K562 (cell line): Measurements from ENCODE around the gene ZBTB47. TPM values are rescaled to one million over a fixed set of nuclear protein-coding genes. Genes with fewer than 3 reads are reported as not detected.

Experiments used
- CHD7 ChIP-seq: fragments of 200-600 bp; sonication (generic); IDR thresholded peaks from one replicate; pipeline ENCODE4 v1.6.1; 2012; ENCODE audit warnings: mild to moderate bottlenecking, low read depth, low read length, inconsistent platforms
- E2F6 ChIP-seq, 2 experiments: IDR thresholded peaks; 2 replicates each; pipeline ENCODE4 v1.6.1; 2011; ENCODE audit warnings: borderline replicate concordance in 1 of 2, control low read depth in 1 of 2, low read depth in 1 of 2, low read length in 1 of 2, mild to moderate bottlenecking in 1 of 2, mixed read lengths in 1 of 2, moderate library complexity in 1 of 2; ENCODE audit not compliant: insufficient read depth in 1 of 2, insufficient read length in 1 of 2, poor library complexity in 1 of 2, severe bottlenecking in 1 of 2; ENCODE audit errors: extremely low read depth in 1 of 2
- ESRRA ChIP-seq: fragments of 450-650 bp; IDR thresholded peaks from 2 replicates; pipeline ENCODE4 v1.6.1; 2014; ENCODE audit warnings: low read depth, mild to moderate bottlenecking, moderate library complexity, borderline replicate concordance
- GABPB1 ChIP-seq: sonication (generic); formaldehyde crosslinking; IDR thresholded peaks from 2 replicates; pipeline ENCODE4 v1.8.0; 2022; ENCODE audit warnings: mild to moderate bottlenecking, missing genetic modification reagents
- HLTF ChIP-seq: fragments of 450-650 bp; IDR thresholded peaks from 2 replicates; pipeline ENCODE4 v1.6.1; 2016
- KAT8 ChIP-seq: fragments of 450-650 bp; IDR thresholded peaks from 2 replicates; pipeline ENCODE4 v1.6.1; 2016; ENCODE audit warnings: low read depth, mild to moderate bottlenecking
- MCM3 ChIP-seq: fragments of 450-650 bp; IDR thresholded peaks from 2 replicates; pipeline ENCODE4 v1.6.1; 2016
- TRIM28 ChIP-seq: fragments of 450-650 bp; IDR thresholded peaks from 2 replicates; pipeline ENCODE4 v1.6.1; 2017
- ZNF12 ChIP-seq: sonication (generic); formaldehyde crosslinking; IDR thresholded peaks from 2 replicates; pipeline ENCODE4 v1.4.0; 2020; ENCODE audit warnings: mild to moderate bottlenecking, missing genetic modification reagents
- polyA plus RNA-seq, 8 experiments: library from polyadenylated mRNA; depleted of rRNA in 4 of 8; stranded (reverse) in 5 of 8; unstranded in 3 of 8; fragments of >200 nt; fragmentation: Nextera tagmentation in 2 of 8; fragmentation: Illumina TruSeq in 1 of 8; extraction: Ambion mirVana in 2 of 8; extraction: Trizol in 1 of 8; gene quantifications; 2 replicates each; pipeline versions ENCODE4 v1.2.1 to v1.2.3, GENCODE V29; 2011 to 2014; ENCODE audit warnings: inconsistent platforms in 1 of 8, missing spikeins in 1 of 8
- total RNA-seq, 7 experiments: library from RNA; depleted of rRNA in 6 of 7; stranded (reverse); fragments of >200 nt in 6 of 7; fragmentation: Illumina TruSeq in 2 of 7; extraction: Trizol in 2 of 7; gene quantifications; 2 replicates each; pipeline versions ENCODE4 v1.2.1 to v1.2.3, GENCODE V29; 2011 to 2021; ENCODE audit warnings: low replicate concordance in 1 of 7
- TF ChIP-seq, protein P1 (sequence below): fragments of 450-650 bp; formaldehyde crosslinking; IDR thresholded peaks from 2 replicates; pipeline ENCODE4 v1.4.0; 2020; ENCODE audit warnings: mild to moderate bottlenecking, moderate library complexity
- TF ChIP-seq, protein P2 (sequence below): sonication (generic); formaldehyde crosslinking; IDR thresholded peaks from 2 replicates; pipeline ENCODE4 v1.8.0; 2022; ENCODE audit warnings: mild to moderate bottlenecking, missing genetic modification reagents, borderline replicate concordance

Gene ZBTB47
- total and polyA plus RNA-seq, 9 of the 15 experiments (the other 6 are each of a cell fraction or from before 2014, with no cell fraction given): 0.11 to 4.6 (median 1.7) TPM; not detected in 1

GRCh38 chr3:42653560-42654330 is at the start of gene ZBTB47 (continued):
- TF ChIP-seq, protein P1, sequence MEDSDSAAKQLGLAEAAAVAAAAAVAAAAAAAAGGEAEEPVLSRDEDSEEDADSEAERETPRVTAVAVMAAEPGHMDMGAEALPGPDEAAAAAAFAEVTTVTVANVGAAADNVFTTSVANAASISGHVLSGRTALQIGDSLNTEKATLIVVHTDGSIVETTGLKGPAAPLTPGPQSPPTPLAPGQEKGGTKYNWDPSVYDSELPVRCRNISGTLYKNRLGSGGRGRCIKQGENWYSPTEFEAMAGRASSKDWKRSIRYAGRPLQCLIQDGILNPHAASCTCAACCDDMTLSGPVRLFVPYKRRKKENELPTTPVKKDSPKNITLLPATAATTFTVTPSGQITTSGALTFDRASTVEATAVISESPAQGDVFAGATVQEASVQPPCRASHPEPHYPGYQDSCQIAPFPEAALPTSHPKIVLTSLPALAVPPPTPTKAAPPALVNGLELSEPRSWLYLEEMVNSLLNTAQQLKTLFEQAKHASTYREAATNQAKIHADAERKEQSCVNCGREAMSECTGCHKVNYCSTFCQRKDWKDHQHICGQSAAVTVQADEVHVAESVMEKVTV (CRISPR knock-in tag): no peak
- TF ChIP-seq KAT8 (no peak), ZNF12 (CRISPR knock-in tag) (no peak), TRIM28 (no peak), MCM3 (no peak), ESRRA (no peak), CHD7 (no peak), GABPB1 (CRISPR knock-in tag) (peak; percentile 43; the same call in 1 of the 2 replicates), HLTF (no peak), E2F6 (IDR thresholded peaks at IDR 0.05; ENCODE audit: borderline replicate concordance in 1 of 2, extremely low read depth in 1 of 2, insufficient read depth in 1 of 2, insufficient read length in 1 of 2, low read depth in 1 of 2, low read length in 1 of 2, poor library complexity in 1 of 2, severe bottlenecking in 1 of 2) (no peak)
- TF ChIP-seq, protein P2, sequence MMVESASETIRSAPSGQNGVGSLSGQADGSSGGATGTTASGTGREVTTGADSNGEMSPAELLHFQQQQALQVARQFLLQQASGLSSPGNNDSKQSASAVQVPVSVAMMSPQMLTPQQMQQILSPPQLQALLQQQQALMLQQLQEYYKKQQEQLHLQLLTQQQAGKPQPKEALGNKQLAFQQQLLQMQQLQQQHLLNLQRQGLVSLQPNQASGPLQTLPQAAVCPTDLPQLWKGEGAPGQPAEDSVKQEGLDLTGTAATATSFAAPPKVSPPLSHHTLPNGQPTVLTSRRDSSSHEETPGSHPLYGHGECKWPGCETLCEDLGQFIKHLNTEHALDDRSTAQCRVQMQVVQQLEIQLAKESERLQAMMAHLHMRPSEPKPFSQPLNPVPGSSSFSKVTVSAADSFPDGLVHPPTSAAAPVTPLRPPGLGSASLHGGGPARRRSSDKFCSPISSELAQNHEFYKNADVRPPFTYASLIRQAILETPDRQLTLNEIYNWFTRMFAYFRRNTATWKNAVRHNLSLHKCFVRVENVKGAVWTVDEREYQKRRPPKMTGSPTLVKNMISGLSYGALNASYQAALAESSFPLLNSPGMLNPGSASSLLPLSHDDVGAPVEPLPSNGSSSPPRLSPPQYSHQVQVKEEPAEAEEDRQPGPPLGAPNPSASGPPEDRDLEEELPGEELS (CRISPR knock-in tag): 0 out of 2 replicates have a peak, but pooled peaks have one; percentile 30
